Stimulated activated CD8-positive, alpha-beta memory T cell treated with anti-CD3 and anti-CD28 coated beads, Interleukin-2, amount 100 ng/mL, for 48 hours (primary cell): ENCODE results near the gene HMOX1.
"Not testable (repeated sequence)": the region's sequence is repeated elsewhere in the genome, so short reads cannot be mapped to it uniquely, and the experiment has no call there.

Experiments
- DNase-seq, 2 donors: peaks; one replicate each; pipeline ENCODE4 v3.0.0-alpha.2; 2020; ENCODE audit warnings: low read depth in 2 of 2

Gene HMOX1

DNA sequence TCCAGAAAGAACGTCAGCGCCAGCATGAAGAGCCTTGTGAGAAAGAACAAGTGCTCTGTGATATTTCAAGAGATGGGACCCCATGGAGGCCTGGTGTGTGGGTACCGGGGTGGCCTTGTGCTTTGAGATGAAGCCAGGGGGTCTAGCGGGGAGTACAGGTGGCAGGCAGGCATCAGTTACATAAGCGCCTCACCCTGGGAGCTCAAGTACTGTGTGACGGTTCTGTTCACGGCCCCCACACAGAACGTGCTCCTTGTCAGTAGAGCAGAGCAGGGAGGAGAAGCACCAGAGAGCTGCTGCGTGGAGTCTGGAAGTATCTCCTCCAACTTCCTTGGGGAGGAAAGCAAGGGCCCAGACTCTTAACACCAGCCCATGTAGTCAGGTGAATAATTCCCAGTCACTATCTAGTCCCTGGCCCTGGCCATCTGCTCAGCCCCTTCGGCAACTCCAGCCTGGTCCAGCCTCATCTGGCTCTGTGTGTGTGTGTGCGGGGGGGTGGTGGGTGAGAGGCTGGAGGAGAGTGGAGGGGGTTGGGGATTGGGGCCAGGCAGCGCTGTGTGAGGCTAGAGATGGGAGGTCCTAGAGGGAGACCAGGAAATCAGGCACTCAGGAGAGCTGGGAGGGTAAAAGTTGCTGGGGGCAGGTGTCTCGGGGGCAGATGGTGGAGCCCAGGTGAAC, 51.5 kb downstream of the HMOX1 start:
- no peak for DNase-seq

GRCh38 chr22:35434061-35434710, 53.3 kb downstream of the HMOX1 start:
- DNase-seq, result no peak

GRCh38 chr22:35435201-35435740, 54.4 kb downstream of the HMOX1 start:
- DNase-seq, result no peak

DNA sequence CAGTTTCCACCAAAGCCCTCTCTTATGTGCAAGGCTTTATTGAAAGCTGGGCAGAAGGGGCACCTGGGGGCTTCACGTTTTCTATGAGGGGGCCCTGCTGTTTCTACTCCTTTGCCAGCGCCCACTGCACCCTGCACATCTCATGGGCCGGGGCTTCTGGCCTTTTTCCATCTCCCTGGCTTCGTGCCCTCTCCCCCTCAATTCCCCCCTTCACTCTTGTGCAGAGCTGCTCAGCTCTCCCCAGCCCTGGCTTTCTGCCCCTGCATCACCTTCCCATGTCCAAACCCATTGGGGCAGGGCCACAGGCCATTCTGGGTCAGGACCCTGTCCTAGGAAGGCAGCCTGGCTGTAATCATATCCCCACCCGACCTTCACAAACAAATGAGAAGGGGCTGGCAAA, 55.5 kb downstream of the HMOX1 start:
- DNase-seq, result no peak

DNA sequence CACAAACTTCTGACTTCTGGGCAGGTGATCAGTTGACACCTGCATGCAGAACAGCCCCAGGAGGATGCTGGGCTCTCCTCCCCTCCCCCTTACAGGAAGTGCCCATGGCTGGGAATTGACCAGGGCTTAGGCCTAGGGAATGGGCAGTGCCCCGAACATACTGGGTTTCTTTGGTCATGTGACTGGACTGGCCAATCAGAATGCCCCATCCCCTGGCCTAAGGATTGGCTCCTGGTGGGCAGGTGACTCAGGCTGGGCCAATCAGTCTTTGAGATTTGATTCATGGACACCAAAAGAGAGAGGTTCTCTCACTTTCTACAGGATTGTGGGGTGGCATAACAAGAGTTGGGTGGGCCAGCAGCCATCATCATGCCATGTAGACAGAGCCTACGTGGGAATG, 56.2 kb downstream of the HMOX1 start:
- peak in 1 of 2 donors; percentile 12 for DNase-seq

- not testable (repeated sequence) for DNase-seq
These were observed 57.9 kb downstream of the HMOX1 start for GRCh38 chr22:35438673-35439364.

DNA sequence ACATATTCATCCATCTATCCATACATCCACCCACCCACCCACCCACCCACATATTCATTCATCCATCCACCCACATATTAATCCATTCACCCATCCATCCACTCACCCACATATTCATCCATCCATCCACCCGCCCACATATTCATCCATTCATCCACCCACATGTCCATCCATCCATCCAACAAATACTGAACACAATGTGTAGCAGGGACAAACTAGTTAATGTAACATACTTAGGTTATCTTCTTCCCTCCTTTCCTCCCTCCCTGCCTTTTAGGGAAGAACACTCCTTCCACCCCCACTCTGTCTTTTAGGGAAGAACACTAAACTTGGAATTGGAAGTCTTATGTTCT, 58.4 kb downstream of the HMOX1 start:
- no peak for DNase-seq

GRCh38 chr22:35440129-35440528, 59.2 kb downstream of the HMOX1 start:
- no peak for DNase-seq

DNA sequence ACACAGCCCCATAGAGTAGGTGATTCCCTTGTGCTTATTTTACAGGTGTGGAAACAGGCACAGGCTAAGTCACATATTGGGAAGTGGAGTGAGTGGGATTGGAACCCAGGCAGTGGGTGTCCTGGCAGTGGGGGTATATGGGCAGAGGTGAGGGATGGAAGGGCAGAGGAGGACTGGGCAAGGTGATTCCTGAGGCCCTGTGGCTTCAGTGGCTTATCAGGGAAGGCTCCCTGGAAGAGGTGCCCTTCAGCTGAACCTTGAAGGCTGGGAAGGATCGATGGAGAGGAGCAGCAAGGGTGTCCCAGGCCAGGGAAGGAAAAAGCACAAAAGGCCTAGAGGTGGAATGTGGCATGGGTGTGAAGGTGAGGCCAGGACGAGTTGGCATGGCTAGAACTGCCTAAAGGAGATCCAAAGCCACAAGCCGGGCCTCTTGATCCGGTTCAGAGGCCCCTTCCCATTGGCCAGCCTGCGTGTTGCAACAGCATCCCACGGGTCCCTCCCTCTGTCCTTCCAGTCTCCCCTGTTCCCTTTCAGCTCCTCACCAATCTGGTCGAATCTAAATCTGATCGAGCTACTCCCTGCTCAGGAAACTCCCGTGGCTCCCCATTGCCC, 60.7 kb downstream of the HMOX1 start:
- DNase-seq, result no peak

DNA sequence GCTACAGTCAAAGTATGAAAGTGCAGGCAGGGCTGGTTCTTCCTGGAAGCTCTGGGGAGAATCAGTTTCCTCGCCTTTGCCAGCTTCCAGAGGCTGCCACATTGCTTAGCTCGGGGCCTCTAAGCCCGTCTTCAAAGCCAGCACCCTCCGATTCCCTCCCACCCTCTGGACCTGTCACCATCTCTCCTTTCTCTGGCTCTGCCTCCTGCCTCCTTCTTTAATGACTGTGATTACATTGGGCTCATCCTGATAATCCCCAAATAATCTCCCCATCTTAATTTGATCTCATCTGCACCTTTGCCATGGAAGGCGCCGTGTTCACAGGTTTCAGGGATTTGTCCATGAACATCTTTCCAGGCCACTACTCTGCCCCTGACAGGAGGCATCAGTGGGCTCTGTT, 61.6 kb downstream of the HMOX1 start:
- no peak for DNase-seq

DNA sequence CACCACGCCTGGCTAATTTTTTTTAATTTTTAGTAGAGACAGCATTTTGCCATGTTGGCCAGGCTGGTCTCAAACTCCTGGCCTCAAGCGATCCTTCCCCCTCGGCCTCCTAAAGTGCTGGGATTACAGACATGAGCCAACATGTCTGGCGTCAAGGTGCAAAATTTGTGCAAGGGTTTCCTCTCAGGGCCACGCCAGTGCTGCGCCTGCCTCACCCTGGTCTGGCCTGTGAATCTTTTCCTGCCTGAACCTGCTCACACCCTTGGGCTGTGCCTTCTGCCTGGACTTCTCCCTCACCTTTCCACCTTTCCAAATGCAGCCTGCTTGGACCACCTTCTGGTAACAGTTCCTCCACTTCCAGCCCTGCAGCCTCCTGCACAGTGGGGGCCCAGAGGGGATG, 62.4 kb downstream of the HMOX1 start:
- no peak for DNase-seq
